ENCODE data around the gene ARHGEF16. TPM values are rescaled to one million over a fixed set of nuclear protein-coding genes. Genes with fewer than 3 reads are reported as not detected.

Gene ARHGEF16
- total RNA-seq, 1 donor from 2014 or later: not detected

DNA sequence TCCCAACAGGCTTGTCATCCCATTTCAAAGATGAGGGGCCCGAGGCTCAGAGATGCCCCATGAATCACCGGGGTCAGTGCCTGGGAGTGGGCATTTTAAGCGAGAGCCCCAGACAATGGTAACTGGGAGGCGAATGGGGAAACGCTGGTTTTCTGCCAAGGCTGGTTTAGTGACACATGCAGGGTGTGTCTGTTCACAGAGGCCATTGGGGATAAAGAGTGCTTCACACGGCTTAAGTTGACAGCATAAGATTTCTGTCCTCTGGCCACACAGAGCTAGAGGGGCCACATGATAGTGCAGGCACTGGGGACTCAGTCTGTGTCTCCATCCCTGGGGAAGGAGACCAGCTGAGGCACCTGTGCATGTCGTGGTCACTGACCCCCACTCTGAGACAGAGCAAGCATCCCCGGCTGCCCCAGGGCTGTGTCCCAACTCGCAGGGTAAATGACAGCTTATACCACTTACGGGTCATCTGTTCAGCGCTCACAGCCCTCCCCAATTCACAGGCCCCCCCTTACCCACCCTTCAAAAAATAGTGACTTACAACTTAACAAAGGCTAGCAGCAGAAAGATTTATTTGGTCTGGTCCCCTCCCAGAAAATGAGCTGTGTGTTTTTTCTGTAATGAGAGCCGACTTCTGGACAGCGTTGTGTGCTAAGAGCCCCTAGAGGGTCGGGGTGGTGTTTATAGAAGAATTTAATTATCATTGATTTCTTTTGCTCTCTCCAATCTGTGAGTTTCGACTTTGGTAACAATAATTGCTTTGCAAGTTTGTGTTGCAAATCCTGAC lies 34.9 kb upstream of the ARHGEF16 start:
- H3K36me3 Mint-ChIP-seq (ENCODE audit: low read depth): no peaks in the 10 kb centered on the region
- DNase-seq: no peak
- intact Hi-C loops (cut with micrococcal nuclease): loop anchor here (5.0 kb wide), 1 partner anchor 872 kb away; no protein-coding TSS in a partner anchor
- H3K9me3 Mint-ChIP-seq: peaks cover 4% of the 10 kb centered on the region
- no peak overlapping the region for H3K4me3 Mint-ChIP-seq
- no peak overlapping the region for H3K27ac Mint-ChIP-seq
- TF ChIP-seq, protein P1, sequence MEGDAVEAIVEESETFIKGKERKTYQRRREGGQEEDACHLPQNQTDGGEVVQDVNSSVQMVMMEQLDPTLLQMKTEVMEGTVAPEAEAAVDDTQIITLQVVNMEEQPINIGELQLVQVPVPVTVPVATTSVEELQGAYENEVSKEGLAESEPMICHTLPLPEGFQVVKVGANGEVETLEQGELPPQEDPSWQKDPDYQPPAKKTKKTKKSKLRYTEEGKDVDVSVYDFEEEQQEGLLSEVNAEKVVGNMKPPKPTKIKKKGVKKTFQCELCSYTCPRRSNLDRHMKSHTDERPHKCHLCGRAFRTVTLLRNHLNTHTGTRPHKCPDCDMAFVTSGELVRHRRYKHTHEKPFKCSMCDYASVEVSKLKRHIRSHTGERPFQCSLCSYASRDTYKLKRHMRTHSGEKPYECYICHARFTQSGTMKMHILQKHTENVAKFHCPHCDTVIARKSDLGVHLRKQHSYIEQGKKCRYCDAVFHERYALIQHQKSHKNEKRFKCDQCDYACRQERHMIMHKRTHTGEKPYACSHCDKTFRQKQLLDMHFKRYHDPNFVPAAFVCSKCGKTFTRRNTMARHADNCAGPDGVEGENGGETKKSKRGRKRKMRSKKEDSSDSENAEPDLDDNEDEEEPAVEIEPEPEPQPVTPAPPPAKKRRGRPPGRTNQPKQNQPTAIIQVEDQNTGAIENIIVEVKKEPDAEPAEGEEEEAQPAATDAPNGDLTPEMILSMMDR (IDR thresholded peaks at IDR 0.05): no peak
- no peaks in the 10 kb centered on the region for H3K4me1 Mint-ChIP-seq
- CTCF ChIA-PET: interaction anchor here (0.5 kb wide), 1 partner anchor 777 kb away, joined by 4 read pairs; no protein-coding TSS in a partner anchor
- H3K27me3 Mint-ChIP-seq: peaks cover 9% of the 10 kb centered on the region
- POLR2A ChIA-PET: no interaction called here
- no peak for ATAC-seq (ENCODE audit: low read depth)

- no peak overlapping the region for H3K4me3 Mint-ChIP-seq
- no peak for DNase-seq
- ChIA-PET CTCF (no interaction called here), POLR2A (no interaction called here)
- peaks cover 9% of the 10 kb centered on the region for H3K27me3 Mint-ChIP-seq
- H3K9me3 Mint-ChIP-seq: peaks cover 4% of the 10 kb centered on the region
- intact Hi-C loops (cut with micrococcal nuclease): loop anchor here (5.0 kb wide), 1 partner anchor 873 kb away; no protein-coding TSS in a partner anchor
- ATAC-seq (ENCODE audit: low read depth): no peak
- no peaks in the 10 kb centered on the region for H3K36me3 Mint-ChIP-seq (ENCODE audit: low read depth)
- TF ChIP-seq, protein P1 (IDR thresholded peaks at IDR 0.05): no peak
- H3K27ac Mint-ChIP-seq: no peak overlapping the region
- H3K4me1 Mint-ChIP-seq: no peaks in the 10 kb centered on the region
These were observed 34.1 kb upstream of the ARHGEF16 start for GRCh38 chr1:3420218-3420951.

DNA sequence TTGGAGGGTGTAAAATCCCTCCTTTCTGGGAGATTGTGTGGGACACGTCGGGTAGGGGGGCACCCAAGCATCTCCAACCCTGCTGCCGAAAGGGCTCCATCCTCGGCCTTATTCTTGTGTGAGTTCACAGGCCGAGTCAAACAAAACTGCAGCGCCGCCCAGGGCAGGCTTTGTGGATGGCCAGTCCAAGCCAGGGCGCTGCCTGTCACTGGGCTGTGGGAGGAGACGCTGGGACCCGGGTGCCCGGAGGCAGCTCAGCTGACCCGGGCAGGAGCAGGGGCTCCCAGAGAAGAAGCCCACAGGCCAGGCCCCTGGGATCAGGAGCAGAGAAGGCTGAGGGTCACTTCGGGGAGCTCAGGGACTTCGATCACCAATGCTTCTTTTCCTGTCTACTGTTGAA lies 31.8 kb upstream of the ARHGEF16 start:
- H3K27ac Mint-ChIP-seq: no peak overlapping the region

DNA sequence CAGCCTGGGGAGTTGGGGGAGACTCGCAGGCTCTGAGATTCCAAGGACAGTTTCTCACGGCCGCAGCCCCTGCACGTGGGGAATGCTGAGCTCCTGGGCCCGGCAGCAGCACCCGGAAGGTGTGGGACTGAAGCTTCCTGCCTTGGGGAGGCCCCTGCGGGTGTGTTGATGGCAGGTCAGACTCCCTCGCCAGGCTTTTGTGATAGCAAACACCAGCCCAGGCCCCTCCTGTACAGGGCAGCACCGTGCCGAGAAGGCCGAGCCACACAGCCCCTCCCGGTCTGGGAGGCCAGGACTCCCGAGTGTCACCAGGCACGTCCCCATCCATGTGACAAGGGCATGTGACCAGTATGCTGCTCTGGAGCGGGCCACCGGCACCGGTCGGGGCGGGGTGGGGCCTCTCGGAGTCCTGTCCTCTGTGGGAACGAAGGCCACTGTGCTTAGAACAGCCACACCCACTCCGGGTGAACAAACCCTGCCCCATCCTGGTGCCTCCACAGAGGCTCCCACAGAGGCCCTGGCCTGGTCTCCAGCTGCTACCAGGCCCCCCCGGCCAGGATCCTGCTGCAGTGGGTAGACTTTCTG lies 31.1 kb upstream of the ARHGEF16 start:
- H3K27me3 Mint-ChIP-seq: peaks cover 9% of the 10 kb centered on the region
- H3K27ac Mint-ChIP-seq: no peak overlapping the region
- TF ChIP-seq, protein P1 (IDR thresholded peaks at IDR 0.05): no peak
- DNase-seq (no peak), ATAC-seq (ENCODE audit: low read depth) (no peak)
- H3K36me3 Mint-ChIP-seq (ENCODE audit: low read depth): no peaks in the 10 kb centered on the region
- ChIA-PET CTCF (no interaction called here), POLR2A (no interaction called here)
- H3K9me3 Mint-ChIP-seq: no peaks in the 10 kb centered on the region
- intact Hi-C loops (cut with micrococcal nuclease): loop anchor here (5.0 kb wide), 1 partner anchor 876 kb away; no protein-coding TSS in a partner anchor
- H3K4me3 Mint-ChIP-seq: no peak overlapping the region
- H3K4me1 Mint-ChIP-seq: no peaks in the 10 kb centered on the region

More for the DNA sequence above, 31.8 kb upstream of the ARHGEF16 start:
- ChIA-PET CTCF (no interaction called here), POLR2A (no interaction called here)
- H3K9me3 Mint-ChIP-seq: no peaks in the 10 kb centered on the region
- no peak for DNase-seq
- intact Hi-C loops (cut with micrococcal nuclease): loop anchor here (5.0 kb wide), 1 partner anchor 875 kb away; no protein-coding TSS in a partner anchor
- H3K4me1 Mint-ChIP-seq: no peaks in the 10 kb centered on the region
- peaks cover 9% of the 10 kb centered on the region for H3K27me3 Mint-ChIP-seq
- H3K4me3 Mint-ChIP-seq: no peak overlapping the region
- TF ChIP-seq, protein P1 (IDR thresholded peaks at IDR 0.05): no peak
- H3K36me3 Mint-ChIP-seq (ENCODE audit: low read depth): no peaks in the 10 kb centered on the region
- ATAC-seq (ENCODE audit: low read depth): no peak

All from activated B cell treated with CpG ODN at 0.5 μM for 24 hours (primary cell).